ENCODE results near the gene PCDH12. TPM values are rescaled to one million over a fixed set of nuclear protein-coding genes. Genes with fewer than 3 reads are reported as not detected.
A peak's percentile ranks its signal among the peaks of the same experiment; 100 is the strongest.

PCDH12 gene
- total and polyA plus RNA-seq, 8 donors = 9.8 to 42.7 (median 37.4) TPM

GRCh38 chr5:141917760-141918159 lies 40.2 kb downstream of the PCDH12 start:
- TF ChIP-seq, protein P1, sequence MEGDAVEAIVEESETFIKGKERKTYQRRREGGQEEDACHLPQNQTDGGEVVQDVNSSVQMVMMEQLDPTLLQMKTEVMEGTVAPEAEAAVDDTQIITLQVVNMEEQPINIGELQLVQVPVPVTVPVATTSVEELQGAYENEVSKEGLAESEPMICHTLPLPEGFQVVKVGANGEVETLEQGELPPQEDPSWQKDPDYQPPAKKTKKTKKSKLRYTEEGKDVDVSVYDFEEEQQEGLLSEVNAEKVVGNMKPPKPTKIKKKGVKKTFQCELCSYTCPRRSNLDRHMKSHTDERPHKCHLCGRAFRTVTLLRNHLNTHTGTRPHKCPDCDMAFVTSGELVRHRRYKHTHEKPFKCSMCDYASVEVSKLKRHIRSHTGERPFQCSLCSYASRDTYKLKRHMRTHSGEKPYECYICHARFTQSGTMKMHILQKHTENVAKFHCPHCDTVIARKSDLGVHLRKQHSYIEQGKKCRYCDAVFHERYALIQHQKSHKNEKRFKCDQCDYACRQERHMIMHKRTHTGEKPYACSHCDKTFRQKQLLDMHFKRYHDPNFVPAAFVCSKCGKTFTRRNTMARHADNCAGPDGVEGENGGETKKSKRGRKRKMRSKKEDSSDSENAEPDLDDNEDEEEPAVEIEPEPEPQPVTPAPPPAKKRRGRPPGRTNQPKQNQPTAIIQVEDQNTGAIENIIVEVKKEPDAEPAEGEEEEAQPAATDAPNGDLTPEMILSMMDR (IDR thresholded peaks at IDR 0.05) = no peak
- Histone ChIP-seq H3K27ac (no peak overlapping the region), H3K9me3 (no peaks in the 10 kb centered on the region), H3K36me3 (no peaks in the 10 kb centered on the region), H3K27me3 (peaks cover 3 to 17% of the 10 kb centered on the region in 2 donors), H3K4me1 (peaks cover 9 to 14% of the 10 kb centered on the region in 2 donors), H3K4me3 (no peak overlapping the region)
- DNase-seq (no peak), ATAC-seq (no peak)
- intact Hi-C loops (cut with DNase I) = no loop called here

DNA sequence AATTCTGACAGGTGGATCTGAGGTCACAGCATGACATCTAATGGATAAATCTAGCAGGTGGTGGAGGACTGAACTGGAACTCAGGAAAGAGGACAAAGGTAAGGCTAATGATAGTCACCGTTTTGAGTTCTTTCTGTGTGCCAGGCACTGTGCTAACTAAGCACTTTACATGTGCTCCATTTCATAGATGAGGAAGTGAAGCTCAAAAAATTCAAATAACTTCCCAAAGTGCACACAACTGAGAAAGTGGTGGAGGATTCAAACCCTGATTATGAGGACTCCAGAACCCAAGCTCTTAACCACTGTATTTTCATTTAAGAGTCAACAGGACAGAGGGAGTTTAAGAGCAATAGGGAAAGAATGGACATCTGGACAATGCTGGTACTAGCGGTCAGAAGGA lies 41.5 kb downstream of the PCDH12 start:
- no peak for ATAC-seq
- Histone ChIP-seq H3K4me1 (peaks cover 9 to 10% of the 10 kb centered on the region in 2 donors), H3K9me3 (no peaks in the 10 kb centered on the region), H3K36me3 (no peaks in the 10 kb centered on the region), H3K4me3 (no peak overlapping the region), H3K27ac (no peak overlapping the region), H3K27me3 (peaks cover 3 to 24% of the 10 kb centered on the region in 2 donors)
- TF ChIP-seq, protein P1 (IDR thresholded peaks at IDR 0.05) = no peak
- intact Hi-C loops (cut with DNase I) = no loop called here
- DNase-seq = no peak

DNA sequence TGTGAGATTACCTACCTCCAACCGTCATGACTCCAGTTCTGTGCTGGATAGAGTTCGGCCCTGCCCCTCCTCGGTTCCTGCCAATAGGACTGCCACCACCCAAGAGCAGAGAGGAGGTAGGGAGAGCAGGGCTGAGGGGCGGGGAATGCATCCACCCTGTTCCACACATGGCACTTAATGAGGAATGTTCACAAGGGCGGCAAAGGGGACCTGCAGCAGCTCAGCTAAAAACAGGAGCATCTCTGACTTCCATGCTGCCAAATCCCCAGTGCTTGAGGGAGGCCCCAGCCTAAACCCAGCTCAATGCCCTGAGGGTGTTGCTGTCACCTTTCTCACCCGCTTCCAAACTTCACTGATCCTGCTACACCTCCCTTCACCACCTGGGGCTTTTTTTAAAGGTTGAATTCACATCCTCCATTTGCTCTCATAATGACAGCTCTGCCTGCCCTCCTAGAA lies 42.1 kb downstream of the PCDH12 start:
- TF ChIP-seq, protein P1 (IDR thresholded peaks at IDR 0.05) = no peak
- Histone ChIP-seq H3K9me3 (no peaks in the 10 kb centered on the region), H3K27me3 (peaks cover 3 to 24% of the 10 kb centered on the region in 2 donors), H3K4me3 (no peak overlapping the region), H3K27ac (no peak overlapping the region), H3K36me3 (no peaks in the 10 kb centered on the region), H3K4me1 (peaks cover 9 to 10% of the 10 kb centered on the region in 2 donors)
- DNase-seq (no peak), ATAC-seq (no peak)
- intact Hi-C loops (cut with DNase I) = no loop called here

DNA sequence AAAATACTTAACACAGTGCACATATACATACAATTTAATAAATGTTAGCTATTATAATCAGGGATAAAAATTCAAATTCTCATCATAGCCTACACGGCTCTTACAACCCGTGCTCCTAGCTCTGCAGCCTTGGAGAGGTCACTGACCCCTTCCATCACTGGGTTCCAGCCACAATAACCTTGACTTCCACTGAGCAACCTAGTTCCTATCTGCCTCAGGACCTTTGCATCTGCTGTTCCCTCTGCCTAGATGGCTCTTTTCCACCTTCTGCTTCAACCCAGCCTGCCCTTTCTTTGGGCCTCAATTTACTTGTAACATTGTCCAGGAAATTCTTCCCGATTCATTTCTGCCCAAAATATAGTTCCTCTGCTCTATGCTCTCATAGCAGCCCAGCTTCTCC lies 43.2 kb downstream of the PCDH12 start:
- no peak for ATAC-seq
- intact Hi-C loops (cut with DNase I) = no loop called here

DNA sequence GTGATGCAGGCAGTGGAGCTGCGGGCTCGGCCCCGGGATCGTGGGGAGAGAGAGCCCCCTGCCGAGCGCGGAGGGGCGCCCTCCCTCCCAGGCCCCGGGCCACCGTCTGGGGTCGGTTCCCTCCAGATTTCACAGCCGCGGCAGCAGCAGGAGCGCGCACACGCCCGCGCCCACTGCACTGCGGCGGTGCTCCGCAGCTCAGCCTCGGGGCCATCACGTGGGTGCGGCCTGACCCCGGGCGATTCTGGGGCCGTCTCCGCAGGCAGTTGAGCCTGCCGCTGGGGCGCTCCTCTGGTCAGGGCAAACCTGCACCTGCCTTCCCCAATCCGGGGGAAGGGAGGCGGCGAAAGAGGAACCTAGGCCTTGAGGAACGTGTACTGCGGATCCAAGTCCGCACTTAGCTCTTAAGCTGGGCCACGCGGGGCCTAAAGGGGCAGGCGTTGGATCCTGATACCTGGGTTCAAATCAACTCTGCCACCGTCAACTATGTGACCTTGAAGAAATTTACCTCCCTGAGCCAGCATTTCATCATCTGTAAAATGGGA lies 43.7 kb downstream of the PCDH12 start:
- Histone ChIP-seq H3K9me3 (no peaks in the 10 kb centered on the region), H3K27me3 (peaks cover 3 to 24% of the 10 kb centered on the region in 2 donors), H3K36me3 (no peaks in the 10 kb centered on the region), H3K4me1 (peaks cover 9 to 10% of the 10 kb centered on the region in 2 donors), H3K4me3 (peak overlapping the region; percentile 7 to 26), H3K27ac (no peak overlapping the region)
- TF ChIP-seq, protein P1 (IDR thresholded peaks at IDR 0.05) = no peak
- ATAC-seq (peak; percentile 90), DNase-seq (peak; percentile 22 to 93 (median 50))
- intact Hi-C loops (cut with DNase I) = no loop called here

More for the DNA sequence above, 43.2 kb downstream of the PCDH12 start:
- Histone ChIP-seq H3K36me3 (no peaks in the 10 kb centered on the region), H3K27me3 (peaks cover 3 to 24% of the 10 kb centered on the region in 2 donors), H3K27ac (no peak overlapping the region), H3K4me1 (peaks cover 9 to 10% of the 10 kb centered on the region in 2 donors), H3K9me3 (no peaks in the 10 kb centered on the region), H3K4me3 (no peak overlapping the region)
- TF ChIP-seq, protein P1 (IDR thresholded peaks at IDR 0.05) = no peak
- no peak for DNase-seq

Measured in left lung (tissue), 10 donors.